Caki2 (cell line): Measurements from ENCODE around the gene PDGFA. TPM values are rescaled to one million over a fixed set of nuclear protein-coding genes. Genes with fewer than 3 reads are reported as not detected.

Source experiments
- DNase-seq: peaks from one replicate; pipeline ENCODE4 v3.0.0-alpha.2; 2015; ENCODE audit warnings: low read depth
- in situ Hi-C: cut with HindIII; loops from 2 replicates; pipeline ENCODE4 v1.10.0; 2016; ENCODE audit warnings: low sequenced_read_pairs, low pct_unique_long_range_greater_than_20kb, mixed read lengths
- total RNA-seq: library from RNA; depleted of rRNA; stranded (reverse); fragments of >200 nt; shearing (Covaris generic); gene quantifications from 2 replicates; pipeline ENCODE4 v1.2.3, GENCODE V29; 2014; ENCODE audit warnings: low replicate concordance

The PDGFA gene
- total RNA-seq, 1 experiment from 2014 or later = 25.8 TPM

DNA sequence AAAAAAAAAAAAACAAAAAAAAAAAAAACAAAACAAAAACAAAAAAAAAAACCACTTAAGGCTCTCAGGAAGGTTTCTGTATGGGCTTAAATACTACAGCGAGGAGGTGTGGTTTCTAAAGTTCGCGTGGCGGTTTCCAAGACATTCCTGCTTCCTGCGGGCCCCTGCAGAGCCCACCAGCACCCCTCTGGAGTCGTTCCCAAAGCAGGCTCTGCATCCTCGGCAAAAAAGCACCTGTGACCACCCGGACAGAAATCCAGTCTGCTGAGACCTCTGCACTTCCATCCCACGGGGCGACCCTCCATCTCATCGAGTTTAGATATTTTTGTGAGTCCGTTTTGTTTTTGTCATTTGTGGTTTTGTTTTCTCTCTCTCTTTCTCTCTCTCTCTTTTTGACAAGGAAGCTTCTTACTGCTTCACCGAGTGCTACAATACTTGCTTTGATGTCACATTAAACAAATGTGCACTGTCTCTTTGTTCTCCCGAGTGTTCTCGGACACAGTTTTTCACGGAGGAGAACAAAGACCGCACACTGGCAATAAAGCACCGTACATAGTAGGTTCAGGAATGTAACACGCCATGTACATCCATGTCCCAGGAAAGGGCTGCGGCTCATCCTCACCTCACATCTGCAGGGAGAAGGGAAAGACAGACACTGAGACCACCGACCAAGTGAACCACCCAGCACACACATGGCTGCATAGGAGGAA is 21.5 kb downstream of the PDGFA start:
- no peak for DNase-seq
- in situ Hi-C loops = no loop called here

DNA sequence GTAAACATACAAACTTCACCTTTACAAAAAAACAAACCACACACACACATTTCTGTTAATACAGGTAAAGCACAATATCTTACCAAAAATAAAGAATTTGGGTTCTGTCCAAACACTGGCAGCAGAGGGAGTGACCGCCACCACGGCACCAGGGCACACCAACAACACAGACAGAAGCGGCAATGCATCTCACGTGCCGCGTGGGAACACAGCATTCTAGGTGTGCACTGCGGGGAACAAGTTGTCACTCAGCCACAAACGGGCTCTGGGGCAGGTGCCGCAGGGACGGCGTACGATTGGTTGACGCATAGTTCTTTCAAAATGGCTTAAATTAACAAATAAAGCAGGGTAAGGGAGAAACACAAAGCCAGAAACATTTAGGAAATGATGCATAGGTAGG is 22.3 kb downstream of the PDGFA start:
- in situ Hi-C loops = no loop called here
- DNase-seq = no peak

GRCh38 chr7:496528-497295 is 22.9 kb downstream of the PDGFA start:
- in situ Hi-C loops = no loop called here

DNA sequence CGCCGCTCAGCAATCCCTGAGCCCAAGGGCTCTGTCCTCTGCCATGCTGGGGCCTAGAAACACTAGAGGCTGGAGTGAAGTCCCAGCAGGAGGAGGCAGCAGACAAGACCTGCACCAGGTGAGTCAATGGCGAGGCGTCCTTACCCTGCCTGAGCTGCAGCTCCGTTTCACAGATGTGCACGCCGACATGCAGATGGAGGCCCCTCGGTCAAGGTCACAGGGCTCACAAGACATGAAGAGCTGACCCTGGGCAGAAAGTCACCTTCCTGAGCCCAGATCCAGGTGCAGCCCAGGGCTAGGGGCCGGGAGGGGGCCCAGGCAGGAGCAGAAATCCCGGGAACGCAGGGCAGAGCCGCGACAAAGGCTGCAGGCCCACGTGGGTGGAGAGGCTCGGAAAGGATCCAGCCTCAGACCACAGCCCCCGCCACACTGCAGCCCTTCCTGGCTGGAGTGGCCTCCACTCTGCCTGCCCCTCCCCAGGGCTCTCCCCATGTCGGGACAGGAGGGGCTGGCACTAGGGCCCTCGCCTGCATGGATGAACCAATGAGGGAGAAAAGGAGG is 23.8 kb downstream of the PDGFA start:
- in situ Hi-C loops = no loop called here
- no peak for DNase-seq

More at GRCh38 chr7:496528-497295, 22.9 kb downstream of the PDGFA start:
- no peak for DNase-seq

DNA sequence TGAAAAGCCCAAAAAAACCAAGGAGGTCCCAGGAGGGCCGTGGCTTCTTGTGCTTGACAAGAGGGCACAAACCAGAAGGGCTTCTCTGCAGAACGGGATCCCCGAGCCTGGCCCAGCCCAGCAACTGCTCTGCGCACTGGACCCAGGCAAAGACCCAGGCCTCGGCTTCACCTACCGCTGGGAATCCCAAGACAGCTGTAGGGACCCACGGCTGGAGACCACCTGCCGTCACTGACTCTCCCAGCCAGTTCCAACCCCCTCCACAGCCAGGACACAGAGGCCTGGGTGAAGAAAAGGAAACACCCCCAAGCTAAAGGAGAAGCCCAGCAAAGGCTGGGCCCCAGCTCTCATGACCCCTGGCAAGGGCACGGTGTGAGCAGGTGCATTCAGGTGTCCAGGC is 24.3 kb downstream of the PDGFA start:
- DNase-seq = no peak
- in situ Hi-C loops = no loop called here

GRCh38 chr7:494906-495305 is 24.7 kb downstream of the PDGFA start:
- no peak for DNase-seq
- in situ Hi-C loops = no loop called here

- DNase-seq = no peak
- in situ Hi-C loops = no loop called here
Observed at GRCh38 chr7:494259-494687, 25.4 kb downstream of the PDGFA start.

DNA sequence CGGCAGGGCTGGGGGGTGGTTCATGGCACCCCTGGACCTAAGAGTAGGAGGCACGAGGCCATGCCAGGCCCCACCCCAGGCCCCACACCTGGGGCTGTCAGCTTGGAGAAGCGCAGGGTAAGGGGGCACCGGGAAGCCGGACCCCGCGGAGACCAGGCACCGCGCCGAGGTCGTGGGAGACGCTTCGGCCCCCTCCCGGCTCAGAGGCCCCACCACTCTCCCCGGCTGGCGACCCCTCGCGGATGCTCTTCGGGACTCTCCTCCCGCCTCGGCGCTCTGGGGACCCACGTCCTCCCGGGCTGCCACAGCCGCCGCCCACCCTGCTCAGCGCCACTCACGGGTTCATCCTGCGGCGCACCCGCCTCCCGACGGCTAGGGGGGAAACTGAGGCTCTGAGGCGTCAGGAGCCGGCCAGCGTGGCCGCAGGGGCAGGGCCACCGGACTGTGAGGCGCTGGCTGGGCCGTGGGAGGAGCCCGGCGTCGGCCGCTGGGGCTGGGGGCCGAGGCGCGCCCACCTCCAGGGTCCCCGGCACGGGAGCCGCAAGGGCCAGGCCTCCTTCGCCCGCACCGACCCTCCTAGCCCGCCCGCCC is 25.9 kb downstream of the PDGFA start:
- no peak for DNase-seq
- in situ Hi-C loops = no loop called here

DNA sequence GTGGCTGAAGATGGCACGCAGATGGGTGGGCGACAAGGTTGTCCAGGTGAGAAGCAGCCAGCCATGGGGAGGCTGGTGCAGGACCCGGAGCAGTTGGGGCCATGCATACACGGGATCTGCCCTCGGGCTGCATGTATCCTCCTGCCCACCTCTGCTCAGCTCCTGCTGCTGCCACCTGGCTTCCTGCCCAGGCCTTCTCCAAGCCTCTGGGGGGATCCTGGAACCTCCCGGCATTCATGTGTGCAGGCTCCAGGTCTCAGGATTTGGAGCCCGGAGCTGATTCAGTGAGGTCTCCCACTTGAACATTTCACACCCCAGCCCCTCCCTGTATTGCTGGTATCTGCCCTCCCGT is 27.0 kb downstream of the PDGFA start:
- in situ Hi-C loops = no loop called here
- DNase-seq = no peak

DNA sequence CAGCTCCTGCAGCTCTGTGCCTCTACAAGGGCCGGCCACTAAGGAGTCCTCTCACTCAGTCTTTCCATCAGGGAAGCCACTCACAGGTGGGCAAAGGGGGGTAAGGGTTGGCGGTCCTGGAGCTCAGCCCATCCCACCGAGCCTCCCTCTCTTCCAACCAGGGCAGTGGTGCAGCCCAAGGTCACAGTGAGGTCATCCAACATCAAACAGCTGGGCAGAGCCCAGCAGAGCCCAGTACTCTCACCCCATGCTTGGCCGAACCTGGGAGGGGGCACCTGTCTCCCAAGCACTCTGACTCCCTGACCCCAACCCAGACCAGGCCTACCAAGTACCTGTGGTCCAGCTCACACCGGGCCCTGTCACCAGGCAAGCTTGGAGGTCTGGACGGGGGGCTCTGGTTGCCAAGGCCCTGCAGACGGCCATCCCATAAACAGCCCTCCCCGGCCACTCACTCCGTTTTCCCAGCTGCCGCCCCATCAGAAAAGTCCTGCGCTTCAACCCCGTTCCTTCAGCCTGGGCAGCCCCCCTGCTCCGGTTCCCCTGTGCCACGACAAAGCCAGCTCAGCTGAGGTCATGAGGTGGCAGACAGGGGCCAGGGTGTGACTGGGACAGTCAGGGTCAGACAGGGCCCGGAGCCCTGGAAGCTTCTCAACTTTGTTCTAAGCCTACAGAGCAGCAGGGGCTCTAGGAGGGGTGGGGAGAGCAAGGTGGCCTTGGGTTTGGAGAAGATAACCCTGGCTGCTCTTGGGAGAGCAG is 27.5 kb downstream of the PDGFA start:
- in situ Hi-C loops = no loop called here

GRCh38 chr7:491292-491957 is 28.2 kb downstream of the PDGFA start:
- in situ Hi-C loops = no loop called here
- DNase-seq = no peak

More for the DNA sequence above, 27.5 kb downstream of the PDGFA start:
- no peak for DNase-seq

GRCh38 chr7:490461-491291 is 29.0 kb downstream of the PDGFA start:
- DNase-seq = no peak
- in situ Hi-C loops = no loop called here

- in situ Hi-C loops = no loop called here
- no peak for DNase-seq
Observed at GRCh38 chr7:489876-490275, 29.8 kb downstream of the PDGFA start.

DNA sequence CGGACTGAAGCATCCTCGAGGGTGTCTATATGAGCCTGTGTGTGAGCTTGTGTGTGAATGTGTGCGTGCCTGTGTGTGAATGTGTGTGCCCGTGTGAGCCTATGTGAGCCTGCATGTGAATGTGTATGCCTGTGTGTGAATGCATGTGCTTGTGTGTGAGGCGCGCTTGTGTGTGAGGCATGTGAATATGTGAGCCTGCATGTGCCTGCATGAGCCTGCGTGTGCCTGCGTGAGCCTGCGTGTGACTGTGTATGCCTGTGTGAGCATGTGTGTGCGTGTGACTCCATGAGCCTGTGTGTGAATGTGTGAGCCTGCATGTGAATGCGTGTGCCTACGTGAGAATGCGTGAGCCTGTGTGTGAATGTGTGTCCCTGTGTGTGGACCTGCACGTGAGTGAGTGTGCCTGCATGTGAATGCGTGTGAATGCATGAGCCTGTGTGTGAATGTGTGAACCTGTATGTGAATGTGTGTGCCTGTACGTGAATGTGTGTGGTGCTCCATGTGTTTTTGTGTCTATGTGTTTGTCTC is 33.4 kb downstream of the PDGFA start:
- in situ Hi-C loops = no loop called here
- no peak for DNase-seq

DNA sequence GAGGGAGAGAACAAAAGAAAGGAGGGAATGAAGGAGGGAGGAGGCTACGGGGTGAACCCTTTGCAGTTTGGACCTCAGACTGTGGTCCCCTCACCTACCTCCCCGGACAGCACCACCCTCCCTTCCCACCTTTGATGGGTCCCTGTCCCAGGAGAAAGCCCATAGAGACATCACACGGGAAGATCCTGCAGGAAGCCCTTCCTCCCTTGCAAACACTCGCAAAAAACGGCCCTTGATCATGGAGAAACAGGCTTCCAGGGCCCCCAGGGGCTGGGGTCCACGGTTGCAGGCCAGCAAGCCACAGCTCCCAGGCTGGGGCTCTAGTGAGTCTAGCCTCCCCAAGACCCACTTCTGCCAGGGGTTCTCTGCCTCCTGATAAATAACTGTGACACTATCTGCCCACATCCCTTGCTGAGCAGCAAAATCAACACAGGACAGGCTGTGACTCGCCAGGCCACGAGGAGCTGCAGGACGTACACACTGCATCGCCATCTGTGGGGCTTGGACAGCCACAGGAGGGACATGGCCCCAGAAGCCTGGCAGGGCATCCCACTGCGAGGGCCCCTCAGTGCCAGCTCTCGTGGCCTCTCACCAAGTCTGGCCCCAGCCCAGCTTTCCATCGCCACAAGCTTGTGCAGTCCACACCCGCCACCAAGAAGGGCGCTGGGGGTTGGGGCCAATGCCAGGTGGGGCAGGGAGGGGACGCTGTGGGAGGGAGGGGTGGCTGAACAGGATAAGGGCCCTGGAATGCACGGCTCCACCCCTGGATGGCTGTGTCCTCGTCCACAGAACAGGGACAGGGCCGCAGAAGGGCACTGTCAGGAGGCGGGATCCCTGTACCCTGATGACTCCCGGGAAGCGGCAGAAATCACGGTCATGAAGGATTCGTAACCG is 34.2 kb downstream of the PDGFA start:
- in situ Hi-C loops = no loop called here
- DNase-seq = peak; percentile 21
